ENCODE measurements around the gene ISL2. TPM values are rescaled to one million over a fixed set of nuclear protein-coding genes. Genes with fewer than 3 reads are reported as not detected.

ISL2 gene
- polyA plus RNA-seq, 3 donors = 0.40 to 2.3 (median 0.52) TPM

- Histone ChIP-seq H3K4me3 (replicated peaks in 1 of 3; ENCODE audit: low read depth in 2 of 3, low read length in 3 of 3) (peak overlapping the region in 1 of 3 experiments; percentile 77), H3K36me3 (replicated peaks in 1 of 2; ENCODE audit: control insufficient read depth in 1 of 2, insufficient read depth in 2 of 2, low read length in 2 of 2) (no peaks in the 10 kb centered on the region), H3K4me2 (replicated peaks; ENCODE audit: extremely low read depth, low read length, poor library complexity, severe bottlenecking) (peak overlapping the region; percentile 95), H2AFZ (ENCODE audit: insufficient read depth, low read depth, low read length, poor library complexity, severe bottlenecking) (peak overlapping the region; percentile 78), H4K20me1 (ENCODE audit: insufficient read depth, low read length) (peaks cover 35% of the 10 kb centered on the region), H3K27me3 (ENCODE audit: control insufficient read depth in 2 of 2, insufficient read depth in 2 of 2, low read length in 2 of 2) (peaks cover 72 to 91% of the 10 kb centered on the region in 2 donors), H3K79me2 (ENCODE audit: insufficient read depth, low read length) (no peaks in the 10 kb centered on the region), H3K9ac (ENCODE audit: insufficient read depth, low read length, poor library complexity, severe bottlenecking) (no peak overlapping the region), H3K4me1 (ENCODE audit: control insufficient read depth in 1 of 2, insufficient read depth in 2 of 2, low read length in 2 of 2) (peaks cover 44 to 53% of the 10 kb centered on the region in 2 donors), H3K9me3 (replicated peaks in 1 of 2; ENCODE audit: control insufficient read depth in 1 of 2, insufficient read depth in 1 of 2, low read length in 2 of 2) (peaks cover 3 to 47% of the 10 kb centered on the region in 2 donors), H3K27ac (ENCODE audit: low read depth in 1 of 2, low read length in 2 of 2) (no peak overlapping the region)
- DNase-seq = no peak
- intact Hi-C loops (cut with micrococcal nuclease) = no loop called here
- H3K4me3 Mint-ChIP-seq = peak overlapping the region; percentile 84 to 90
- peaks cover 41% of the 10 kb centered on the region for H3K4me1 Mint-ChIP-seq
- peaks cover 77 to 90% (median 77%) of the 10 kb centered on the region in 3 donors for H3K27me3 Mint-ChIP-seq (ENCODE audit: low read depth in 3 of 3)
- H3K27ac Mint-ChIP-seq = peak overlapping the region in 1 of 7 donors; percentile 43
- TF ChIP-seq, protein P1, sequence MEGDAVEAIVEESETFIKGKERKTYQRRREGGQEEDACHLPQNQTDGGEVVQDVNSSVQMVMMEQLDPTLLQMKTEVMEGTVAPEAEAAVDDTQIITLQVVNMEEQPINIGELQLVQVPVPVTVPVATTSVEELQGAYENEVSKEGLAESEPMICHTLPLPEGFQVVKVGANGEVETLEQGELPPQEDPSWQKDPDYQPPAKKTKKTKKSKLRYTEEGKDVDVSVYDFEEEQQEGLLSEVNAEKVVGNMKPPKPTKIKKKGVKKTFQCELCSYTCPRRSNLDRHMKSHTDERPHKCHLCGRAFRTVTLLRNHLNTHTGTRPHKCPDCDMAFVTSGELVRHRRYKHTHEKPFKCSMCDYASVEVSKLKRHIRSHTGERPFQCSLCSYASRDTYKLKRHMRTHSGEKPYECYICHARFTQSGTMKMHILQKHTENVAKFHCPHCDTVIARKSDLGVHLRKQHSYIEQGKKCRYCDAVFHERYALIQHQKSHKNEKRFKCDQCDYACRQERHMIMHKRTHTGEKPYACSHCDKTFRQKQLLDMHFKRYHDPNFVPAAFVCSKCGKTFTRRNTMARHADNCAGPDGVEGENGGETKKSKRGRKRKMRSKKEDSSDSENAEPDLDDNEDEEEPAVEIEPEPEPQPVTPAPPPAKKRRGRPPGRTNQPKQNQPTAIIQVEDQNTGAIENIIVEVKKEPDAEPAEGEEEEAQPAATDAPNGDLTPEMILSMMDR (IDR thresholded peaks at IDR 0.05) = no peak
- peaks cover 29 to 46% of the 10 kb centered on the region in 2 donors for H3K36me3 Mint-ChIP-seq
- 17% methylated on average over 7 of the region's 7 CpGs for WGBS (ENCODE audit: insufficient coverage)
- H3K9me3 Mint-ChIP-seq = peaks cover 0 to 43% (median 27%) of the 10 kb centered on the region in 7 donors
These were observed 9.0 kb downstream of the ISL2 start for GRCh38 chr15:76345583-76345879.

DNA sequence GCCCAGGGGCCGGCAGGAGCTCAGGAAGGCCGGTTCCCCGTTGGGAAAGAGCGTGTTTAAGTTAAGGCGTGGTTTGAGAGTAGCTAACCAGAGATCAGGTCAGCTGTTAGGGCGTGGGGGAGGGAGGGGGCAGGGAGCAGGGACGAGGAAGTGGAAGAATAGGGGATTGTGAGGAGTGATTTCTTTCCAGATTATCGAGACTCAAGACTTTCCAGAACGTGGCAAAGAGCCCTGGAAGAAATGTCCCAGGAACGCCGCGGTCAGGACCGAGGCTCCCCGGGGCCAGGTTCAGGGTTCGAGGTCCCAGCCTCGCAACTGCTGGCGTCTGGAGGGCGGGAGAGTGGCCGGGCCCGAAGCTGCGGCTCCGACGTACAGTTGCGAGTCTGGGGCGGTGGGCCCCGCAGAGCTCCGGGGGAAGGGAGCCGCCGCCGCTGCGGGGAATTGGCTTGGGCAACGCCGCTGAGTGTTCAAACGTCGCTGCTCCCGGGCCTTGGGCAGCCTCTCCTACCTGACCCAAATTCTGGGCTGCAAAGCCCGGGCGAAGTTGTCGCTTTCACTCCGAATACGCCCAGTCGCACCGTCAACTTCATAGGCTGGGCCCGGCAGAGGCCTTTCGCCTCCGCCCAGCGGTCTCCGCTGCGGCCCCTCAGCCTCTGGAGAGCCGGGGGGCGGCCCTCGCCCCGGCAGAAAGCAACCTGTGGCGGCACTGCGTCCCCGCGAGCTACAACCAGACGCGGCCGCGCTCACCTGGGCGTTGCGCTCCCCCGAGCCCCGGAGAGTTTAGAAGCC is 9.5 kb downstream of the ISL2 start:
- H3K4me3 Mint-ChIP-seq = peak overlapping the region; percentile 84 to 90
- 1% methylated on average over 65 of the region's 65 CpGs for WGBS (ENCODE audit: insufficient coverage)
- Histone ChIP-seq H3K9me3 (replicated peaks in 1 of 2; ENCODE audit: control insufficient read depth in 1 of 2, insufficient read depth in 1 of 2, low read length in 2 of 2) (peaks cover 0 to 42% of the 10 kb centered on the region in 2 donors), H3K4me1 (ENCODE audit: control insufficient read depth in 1 of 2, insufficient read depth in 2 of 2, low read length in 2 of 2) (peaks cover 39 to 48% of the 10 kb centered on the region in 2 donors), H3K4me2 (replicated peaks; ENCODE audit: extremely low read depth, low read length, poor library complexity, severe bottlenecking) (peak overlapping the region; percentile 95), H3K79me2 (ENCODE audit: insufficient read depth, low read length) (no peaks in the 10 kb centered on the region), H2AFZ (ENCODE audit: insufficient read depth, low read depth, low read length, poor library complexity, severe bottlenecking) (peak overlapping the region; percentile 78), H3K27ac (ENCODE audit: low read depth in 1 of 2, low read length in 2 of 2) (no peak overlapping the region), H3K27me3 (ENCODE audit: control insufficient read depth in 2 of 2, insufficient read depth in 2 of 2, low read length in 2 of 2) (peaks cover 68 to 88% of the 10 kb centered on the region in 2 donors), H3K4me3 (replicated peaks in 1 of 3; ENCODE audit: low read depth in 2 of 3, low read length in 3 of 3) (peak overlapping the region; percentile 37 to 77 (median 53)), H4K20me1 (ENCODE audit: insufficient read depth, low read length) (peaks cover 29% of the 10 kb centered on the region), H3K9ac (ENCODE audit: insufficient read depth, low read length, poor library complexity, severe bottlenecking) (peak overlapping the region; percentile 48), H3K36me3 (replicated peaks in 1 of 2; ENCODE audit: control insufficient read depth in 1 of 2, insufficient read depth in 2 of 2, low read length in 2 of 2) (no peaks in the 10 kb centered on the region)
- no peak overlapping the region for H3K27ac Mint-ChIP-seq
- peak; percentile 37 to 53 (median 47) for DNase-seq
- intact Hi-C loops (cut with micrococcal nuclease) = no loop called here
- peaks cover 31 to 50% of the 10 kb centered on the region in 2 donors for H3K36me3 Mint-ChIP-seq
- TF ChIP-seq, protein P1 (IDR thresholded peaks at IDR 0.05) = no peak
- peaks cover 71 to 86% (median 71%) of the 10 kb centered on the region in 3 donors for H3K27me3 Mint-ChIP-seq (ENCODE audit: low read depth in 3 of 3)
- H3K9me3 Mint-ChIP-seq = peaks cover 0 to 37% (median 23%) of the 10 kb centered on the region in 7 donors
- peaks cover 36% of the 10 kb centered on the region for H3K4me1 Mint-ChIP-seq
